OCI-LY7 (cell line): ENCODE data around the gene HAUS6. TPM values are rescaled to one million over a fixed set of nuclear protein-coding genes. Genes with fewer than 3 reads are reported as not detected.
A peak's percentile ranks its signal among the peaks of the same experiment; 100 is the strongest.

Experiments
- BruUV-seq: library from RNA; stranded (reverse); fragments of 400-500 nt; replicated peaks from 2 replicates; lab custom pipeline; 2021; lab: Mats Ljungman, UMichigan
- CTCF ChIA-PET: fragments of 300-600 bp; sonication (Branson Sonifier 250); formaldehyde crosslinking; loops from one replicate; lab custom pipeline; 2022; ENCODE audit warnings: antibody characterized with exemption; ENCODE audit not compliant: unreplicated experiment; lab: Charles Lee
- POLR2A ChIA-PET: fragments of 300-600 bp; sonication (Branson Sonifier 250); formaldehyde crosslinking; loops from one replicate; lab custom pipeline; 2022; ENCODE audit warnings: antibody characterized with exemption; lab: Charles Lee
- DNase-seq: peaks from one replicate; pipeline ENCODE4 v3.0.0-alpha.2; 2015; ENCODE audit warnings: low spot score
- H2AFZ ChIP-seq: fragments of 200-600 bp; sonication (generic), shearing (Covaris generic); 2 replicates; pipeline ENCODE4 v1.6.1; 2014; ENCODE audit warnings: mild to moderate bottlenecking, antibody characterized with exemption, low read length, moderate library complexity
- H3K27ac ChIP-seq: fragments of 200-600 bp; sonication (generic); 2 replicates; pipeline ENCODE4 v1.5.1; 2014; ENCODE audit warnings: mixed run types, low read depth, mild to moderate bottlenecking, moderate library complexity, low read length, inconsistent platforms; ENCODE audit not compliant: poor library complexity, severe bottlenecking
- H3K36me3 ChIP-seq: fragments of 200-600 bp; sonication (generic); 2 replicates; pipeline ENCODE4 v1.6.1; 2014; ENCODE audit warnings: mild to moderate bottlenecking, antibody characterized with exemption, low read length, moderate library complexity, mixed read lengths; ENCODE audit not compliant: insufficient read depth
- H3K4me1 ChIP-seq: fragments of 200-600 bp; sonication (generic); 2 replicates; pipeline ENCODE4 v1.5.1; 2014; ENCODE audit warnings: mild to moderate bottlenecking, low read length; ENCODE audit not compliant: insufficient read depth, poor library complexity, severe bottlenecking
- H3K4me2 ChIP-seq: fragments of 200-600 bp; sonication (generic); 2 replicates; pipeline ENCODE4 v1.6.1; 2014; ENCODE audit warnings: mild to moderate bottlenecking, low read length
- H3K4me3 ChIP-seq: fragments of 200-600 bp; sonication (generic); 2 replicates; pipeline ENCODE4 v1.5.1; 2014; ENCODE audit warnings: mild to moderate bottlenecking, low read depth, low read length; ENCODE audit not compliant: poor library complexity, severe bottlenecking
- H3K79me2 ChIP-seq: fragments of 200-600 bp; sonication (generic); 2 replicates; pipeline ENCODE4 v1.6.1; 2016; ENCODE audit warnings: low read depth, mild to moderate bottlenecking, low read length, moderate library complexity, mixed read lengths; ENCODE audit not compliant: insufficient read depth
- H3K9me2 ChIP-seq: fragments of 200-600 bp; sonication (generic); 2 replicates; pipeline ENCODE4 v1.6.1; 2016; ENCODE audit warnings: mild to moderate bottlenecking, low read length, mixed read lengths; ENCODE audit not compliant: insufficient read depth
- H3K9me3 ChIP-seq: fragments of 200-600 bp; sonication (generic); 2 replicates; pipeline ENCODE4 v1.6.1; 2014; ENCODE audit warnings: mild to moderate bottlenecking, mixed run types, low read length, mixed read lengths
- H4K20me1 ChIP-seq: fragments of 200-600 bp; sonication (generic); 2 replicates; pipeline ENCODE4 v1.6.1; 2014; ENCODE audit warnings: mild to moderate bottlenecking, antibody characterized with exemption, low read length, moderate library complexity, mixed read lengths; ENCODE audit not compliant: insufficient read depth
- EZH2phosphoT487 ChIP-seq: fragments of 200-600 bp; sonication (generic); IDR thresholded peaks from 2 replicates; pipeline ENCODE4 v1.6.1; 2018; ENCODE audit warnings: low read depth, borderline replicate concordance, mild to moderate bottlenecking, mixed run types, antibody characterized with exemption, low read length, moderate library complexity, mixed read lengths
- intact Hi-C: fragments of 100-400 bp; cut with micrococcal nuclease; formaldehyde crosslinking; loops from one replicate; pipeline ENCODE4 v1.10.0; 2022; ENCODE audit not compliant: unreplicated experiment
- total RNA-seq, 2 experiments: library from RNA; depleted of rRNA in 1 of 2; stranded (reverse); fragments of >200 nt in 1 of 2; shearing (Covaris generic) in 1 of 2; gene quantifications; 2 replicates each; pipeline ENCODE4 v1.2.3, GENCODE V29; 2014 to 2022
- TF ChIP-seq, protein P1 (sequence below): fragments of 200-600 bp; sonication (generic); conservative IDR thresholded peaks from 2 replicates; pipeline ENCODE4 v1.5.1; 2014; ENCODE audit warnings: mild to moderate bottlenecking, antibody characterized with exemption, low read length, moderate library complexity, mixed read lengths

HAUS6 gene
- total RNA-seq, 2 experiments from 2014 or later = 25.7 to 31.5 TPM

DNA sequence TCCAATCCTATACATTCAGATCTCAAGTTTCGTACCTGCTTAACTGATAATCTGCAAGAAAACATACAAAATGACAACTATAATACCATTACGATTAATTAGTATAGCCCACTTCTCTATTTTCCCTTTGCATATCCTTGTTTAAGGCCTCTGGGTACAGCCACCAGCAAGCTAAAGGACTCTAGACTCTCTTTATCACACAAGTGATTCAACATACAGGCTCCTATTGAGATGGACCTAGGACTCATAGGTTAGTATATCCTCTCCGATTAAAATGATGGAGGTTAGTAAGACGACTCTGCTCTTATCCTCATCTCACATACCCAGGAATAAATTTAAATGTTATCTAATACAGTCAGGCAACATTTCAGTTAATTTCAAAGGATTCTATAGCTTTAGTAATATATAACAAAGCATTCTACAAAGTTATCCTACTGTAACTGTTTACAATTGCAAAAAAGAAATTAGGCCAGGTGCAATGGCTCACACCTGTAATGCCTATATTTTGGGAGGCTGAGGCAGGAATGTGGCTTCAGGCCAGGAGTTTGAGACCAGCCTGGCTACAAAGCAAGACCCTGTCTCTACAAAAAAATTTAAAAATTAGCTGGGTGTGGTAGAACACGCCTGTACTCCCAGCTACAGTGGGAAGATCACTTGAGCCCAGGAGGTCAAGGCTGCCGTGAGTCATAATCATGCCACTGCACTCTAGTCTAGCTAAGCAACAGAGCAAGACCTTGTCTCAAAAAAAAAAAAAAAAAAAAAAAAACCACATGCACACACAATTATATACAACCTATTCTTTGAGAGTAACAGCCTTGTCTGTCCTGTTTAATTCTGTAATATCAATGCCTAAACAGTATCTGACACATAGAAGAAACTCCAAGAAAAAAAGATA is 15.4 kb downstream of the HAUS6 start:
- Histone ChIP-seq H3K79me2 (no peaks in the 10 kb centered on the region), H3K4me1 (no peaks in the 10 kb centered on the region), H3K4me3 (no peak overlapping the region), H3K36me3 (peaks cover 97% of the 10 kb centered on the region), H3K27ac (no peak overlapping the region), H4K20me1 (no peaks in the 10 kb centered on the region; the same call in none of the 2 replicates), H3K4me2 (no peak overlapping the region), H2AFZ (no peak overlapping the region), H3K9me3 (no peaks in the 10 kb centered on the region), H3K9me2 (no peaks in the 10 kb centered on the region)
- ChIA-PET CTCF (no interaction called here), POLR2A (interaction anchor here (0.6 to 1.4 kb wide), 2 partner anchors 9 to 15 kb away, joined by 3 read pairs; no protein-coding TSS in a partner anchor)
- intact Hi-C loops = loop anchor here (5.0 kb wide), 1 partner anchor 370 kb away; no protein-coding TSS in a partner anchor
- no peak for DNase-seq
- no TSS peak for BruUV-seq
- TF ChIP-seq, protein P1, sequence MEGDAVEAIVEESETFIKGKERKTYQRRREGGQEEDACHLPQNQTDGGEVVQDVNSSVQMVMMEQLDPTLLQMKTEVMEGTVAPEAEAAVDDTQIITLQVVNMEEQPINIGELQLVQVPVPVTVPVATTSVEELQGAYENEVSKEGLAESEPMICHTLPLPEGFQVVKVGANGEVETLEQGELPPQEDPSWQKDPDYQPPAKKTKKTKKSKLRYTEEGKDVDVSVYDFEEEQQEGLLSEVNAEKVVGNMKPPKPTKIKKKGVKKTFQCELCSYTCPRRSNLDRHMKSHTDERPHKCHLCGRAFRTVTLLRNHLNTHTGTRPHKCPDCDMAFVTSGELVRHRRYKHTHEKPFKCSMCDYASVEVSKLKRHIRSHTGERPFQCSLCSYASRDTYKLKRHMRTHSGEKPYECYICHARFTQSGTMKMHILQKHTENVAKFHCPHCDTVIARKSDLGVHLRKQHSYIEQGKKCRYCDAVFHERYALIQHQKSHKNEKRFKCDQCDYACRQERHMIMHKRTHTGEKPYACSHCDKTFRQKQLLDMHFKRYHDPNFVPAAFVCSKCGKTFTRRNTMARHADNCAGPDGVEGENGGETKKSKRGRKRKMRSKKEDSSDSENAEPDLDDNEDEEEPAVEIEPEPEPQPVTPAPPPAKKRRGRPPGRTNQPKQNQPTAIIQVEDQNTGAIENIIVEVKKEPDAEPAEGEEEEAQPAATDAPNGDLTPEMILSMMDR = no peak
- no peak for TF ChIP-seq EZH2phosphoT487

DNA sequence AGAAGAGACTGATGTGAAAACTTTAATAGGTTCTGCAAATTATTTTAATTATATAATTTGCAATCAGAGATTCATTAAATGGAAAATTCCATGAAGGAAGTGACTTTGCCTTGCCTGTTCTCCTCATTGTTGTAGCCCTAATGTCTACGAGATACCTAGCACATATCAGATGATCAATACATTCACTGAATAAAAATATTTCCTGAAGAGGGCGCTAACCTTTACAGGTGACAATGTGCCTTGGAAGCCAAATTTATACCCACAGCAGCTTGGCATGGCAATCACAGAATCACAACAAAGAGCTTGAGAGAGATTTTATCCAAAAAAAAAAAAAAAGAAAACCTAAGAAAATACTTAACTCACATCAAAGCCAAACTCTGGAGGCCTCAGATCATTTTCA is 17.4 kb downstream of the HAUS6 start:
- Histone ChIP-seq H3K4me1 (no peaks in the 10 kb centered on the region), H2AFZ (no peak overlapping the region), H3K9me3 (no peaks in the 10 kb centered on the region), H3K4me2 (no peak overlapping the region), H3K27ac (no peak overlapping the region), H3K36me3 (peaks cover 97% of the 10 kb centered on the region), H3K4me3 (no peak overlapping the region), H4K20me1 (no peaks in the 10 kb centered on the region; the same call in 1 of the 2 replicates), H3K79me2 (no peaks in the 10 kb centered on the region), H3K9me2 (no peaks in the 10 kb centered on the region)
- no peak for TF ChIP-seq EZH2phosphoT487
- TF ChIP-seq, protein P1 = peak; percentile 78
- peak; percentile 27 for DNase-seq
- ChIA-PET CTCF (no interaction called here), POLR2A (interaction anchor here (0.6 to 1.1 kb wide), 4 partner anchors 19 to 217 kb away, joined by 3 to 4 read pairs (median 3); no protein-coding TSS in a partner anchor)
- TSS peak; percentile 48 for BruUV-seq
- intact Hi-C loops = loop anchor here (5.0 kb wide), 1 partner anchor 372 kb away; no protein-coding TSS in a partner anchor
